Kidney capillary endothelial cell (primary cell): Measurements from ENCODE around the gene OR10D3.
"Not testable (repeated sequence)": the region's sequence is repeated elsewhere in the genome, so short reads cannot be mapped to it uniquely, and the experiment has no call there.

ENCODE experiments used
- DNase-seq: peaks from one replicate; pipeline ENCODE4 v3.0.0-alpha.2; 2018; ENCODE audit warnings: low spot score

OR10D3 gene

GRCh38 chr11:124183068-124183467, at the start of gene OR10D3:
Gene OR10D3 (plus strand): TSS chr11:124183345. CDS start chr11:124185270, 1,925 bp downstream.
- DNase-seq, result no peak

DNA sequence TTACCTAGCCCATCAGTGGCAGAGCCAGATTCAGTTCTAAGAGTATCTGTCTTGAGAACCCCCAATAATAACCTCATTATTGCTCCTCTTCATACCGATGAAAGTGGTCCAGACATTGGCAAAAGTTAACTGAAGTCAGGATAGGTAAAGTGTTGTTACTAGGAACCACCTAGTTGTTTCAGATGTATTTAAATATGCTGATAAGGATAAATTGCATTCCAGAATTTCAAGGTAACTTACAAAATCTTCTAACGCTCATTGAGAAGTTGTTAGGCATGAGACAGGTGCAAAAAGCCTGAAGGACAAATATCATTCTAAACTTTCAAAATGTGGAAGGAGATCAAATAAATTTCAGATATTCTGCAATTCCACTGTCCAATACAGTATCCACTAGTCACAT, 40.1 kb upstream of the OR10D3 start:
- DNase-seq, result no peak

GRCh38 chr11:124147951-124148350, 35.2 kb upstream of the OR10D3 start:
- no peak for DNase-seq

GRCh38 chr11:124150684-124151083, 32.5 kb upstream of the OR10D3 start:
- no peak for DNase-seq

DNA sequence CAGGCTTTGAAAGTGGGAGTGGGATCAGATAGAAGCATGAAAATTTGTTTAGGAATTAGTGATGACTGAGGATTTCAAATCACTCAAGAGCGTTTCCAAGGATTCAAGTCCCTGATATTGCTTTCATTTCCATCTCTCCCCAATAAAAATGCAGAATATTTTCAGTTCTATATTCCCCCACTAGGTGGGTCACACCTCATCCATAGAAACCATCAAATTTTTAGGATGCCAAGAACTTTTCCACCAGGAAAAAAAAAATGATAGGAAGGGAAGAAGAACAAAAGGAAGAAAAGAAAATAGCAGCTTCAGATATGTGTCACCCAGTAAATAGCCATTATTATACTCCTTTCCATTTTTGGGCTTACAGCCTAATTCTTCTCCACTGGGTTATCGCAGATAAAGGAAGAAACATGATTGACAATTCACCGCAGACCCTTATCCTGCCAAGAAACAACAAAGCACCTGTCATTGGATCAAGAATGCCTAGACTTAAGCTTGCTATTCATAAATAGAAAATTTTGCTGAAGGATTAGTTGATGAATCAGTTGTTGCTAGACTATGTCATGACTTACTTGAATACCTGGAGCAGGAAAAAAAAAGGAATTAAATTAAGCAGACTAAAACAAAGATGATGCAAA, 30.3 kb upstream of the OR10D3 start:
- no peak for DNase-seq

DNA sequence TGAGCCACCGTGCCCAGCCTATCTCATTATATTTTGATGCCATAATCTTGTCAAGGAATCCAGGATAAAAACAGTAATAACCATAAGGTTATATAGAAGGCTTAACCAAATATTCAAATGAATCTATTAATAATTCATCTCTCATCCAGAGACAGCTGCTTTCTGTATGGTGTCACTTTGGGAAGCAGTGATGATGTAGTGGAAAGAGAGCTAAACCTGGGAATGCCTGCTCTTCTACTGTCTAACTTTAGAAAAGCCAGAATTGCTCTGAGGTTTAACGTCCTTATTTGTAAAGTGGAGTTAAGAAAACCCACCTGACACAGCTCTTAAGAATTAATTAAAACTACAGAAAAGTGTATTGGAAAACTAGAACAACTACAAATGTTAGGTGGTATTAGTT, 29.3 kb upstream of the OR10D3 start:
- DNase-seq, result no peak

GRCh38 chr11:124159481-124159880, 23.7 kb upstream of the OR10D3 start:
- no peak for DNase-seq

- DNase-seq, result no peak
Measured at GRCh38 chr11:124160986-124161385, 22.2 kb upstream of the OR10D3 start.

GRCh38 chr11:124167826-124168231, 15.3 kb upstream of the OR10D3 start:
- no peak for DNase-seq

DNA sequence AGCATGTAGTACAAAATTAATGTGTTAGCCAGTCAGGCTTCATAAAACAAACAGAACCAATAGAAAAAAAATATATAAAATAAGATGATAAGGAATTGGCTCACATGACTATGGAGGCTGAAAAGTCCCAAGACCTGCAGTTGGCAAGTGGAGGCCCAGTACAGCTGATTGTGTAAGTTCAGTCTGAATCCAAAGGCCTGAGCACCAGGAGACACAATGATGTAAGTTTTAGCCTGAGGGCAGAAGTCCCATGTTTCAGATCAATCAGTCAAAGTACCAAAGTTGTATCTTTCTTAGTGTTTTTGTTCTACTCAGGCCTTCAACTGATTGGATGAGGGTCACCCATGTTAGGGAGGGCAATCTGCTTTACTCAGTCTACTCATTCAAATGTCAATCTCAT, 14.3 kb upstream of the OR10D3 start:
- DNase-seq, result no peak

- not testable (repeated sequence) for DNase-seq
Measured at GRCh38 chr11:124170315-124170714, 12.8 kb upstream of the OR10D3 start.

- DNase-seq, result no peak
Measured at GRCh38 chr11:124170801-124171586, 12.2 kb upstream of the OR10D3 start.

GRCh38 chr11:124172101-124172500, 11.0 kb upstream of the OR10D3 start:
- no peak for DNase-seq

DNA sequence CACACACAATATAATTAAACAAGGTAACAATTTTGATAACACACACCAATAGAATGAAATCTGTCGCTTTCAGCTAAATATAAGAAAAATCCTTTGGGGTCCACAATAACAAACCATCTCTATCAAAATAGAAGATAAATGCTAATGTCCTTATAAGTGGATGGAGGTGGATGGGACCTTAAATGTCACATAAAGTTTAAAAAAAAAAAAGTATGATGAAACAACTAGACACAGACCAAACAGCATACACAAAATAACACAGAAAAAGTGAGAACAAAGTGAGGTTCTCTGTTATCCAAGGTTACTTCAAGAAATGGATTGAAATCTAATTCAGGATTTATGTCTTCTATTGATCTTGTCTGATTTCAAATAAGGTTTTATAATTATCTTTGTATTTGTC, 10.5 kb upstream of the OR10D3 start:
- DNase-seq, result no peak

- DNase-seq, result peak; percentile 66
Measured at GRCh38 chr11:124174001-124174583, 9.1 kb upstream of the OR10D3 start.

GRCh38 chr11:124176925-124177715, 6.0 kb upstream of the OR10D3 start:
- no peak for DNase-seq

DNA sequence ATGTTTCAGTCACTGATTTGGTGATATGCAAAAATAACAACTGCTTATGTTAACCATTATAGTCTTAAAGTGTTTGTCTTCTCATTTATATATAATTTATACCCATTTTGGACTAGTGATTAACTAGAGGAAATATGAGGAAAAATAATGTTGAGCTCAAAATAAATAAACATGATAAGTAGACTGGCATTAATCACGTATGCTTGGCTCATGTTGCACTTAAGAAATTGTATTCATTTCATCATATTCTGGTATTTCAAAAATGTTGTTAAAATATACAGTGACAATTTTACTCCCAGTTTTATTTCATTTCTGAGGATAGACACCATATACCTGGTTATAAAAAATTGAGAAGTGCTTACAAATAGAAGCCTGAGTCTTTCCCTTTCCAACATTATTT, 3.8 kb upstream of the OR10D3 start:
- no peak for DNase-seq

- DNase-seq, result no peak
Measured at GRCh38 chr11:124190298-124191139, 7.4 kb downstream of the OR10D3 start.

DNA sequence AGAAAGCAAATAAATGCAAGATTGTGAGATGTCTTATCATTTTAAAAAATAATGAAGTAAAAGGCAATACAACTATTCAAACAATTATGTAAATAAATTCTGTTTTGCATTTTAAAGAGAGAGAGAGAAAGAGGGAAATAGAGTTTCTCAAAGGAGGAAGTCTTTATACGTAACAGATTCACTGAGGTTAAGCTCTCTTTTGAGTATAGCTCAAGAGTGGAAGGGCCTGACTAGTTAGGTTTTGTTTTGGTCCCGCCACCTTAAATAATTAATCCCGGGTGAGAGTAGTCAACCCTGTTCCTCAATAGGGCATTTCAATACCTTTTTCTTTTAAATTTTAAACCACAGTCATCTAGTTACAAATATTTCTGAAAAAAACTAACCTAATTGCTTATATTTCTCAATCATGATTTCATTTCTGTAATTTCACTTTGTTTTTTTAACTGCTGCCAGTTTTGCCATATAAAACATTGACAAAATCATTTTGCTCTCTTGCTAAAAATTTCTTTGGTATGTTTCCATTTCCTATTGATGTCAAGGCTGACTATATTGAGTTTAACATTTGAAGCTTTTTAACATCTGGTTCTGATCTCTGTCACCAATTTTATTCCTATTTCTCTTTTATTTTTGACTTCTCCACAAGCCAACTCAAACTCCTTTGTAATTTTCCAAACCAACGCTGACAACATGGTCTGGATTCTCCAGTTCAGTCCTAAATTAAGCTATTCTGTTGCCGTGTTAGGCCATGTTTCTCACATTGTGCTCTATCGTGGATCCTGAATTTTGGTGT, 10.3 kb downstream of the OR10D3 start:
- DNase-seq, result no peak

GRCh38 chr11:124194293-124195188, 11.4 kb downstream of the OR10D3 start:
- DNase-seq, result no peak
